Aorta (tissue), 5 donors: ENCODE measurements around the gene CLEC2L. TPM values are rescaled to one million over a fixed set of nuclear protein-coding genes. Genes with fewer than 3 reads are reported as not detected.

Source experiments
- ATAC-seq: fragments of 200-7000 bp; cut with Tn5 transposase; one replicate; pipeline ENCODE4 v1.9.1; 2022; ENCODE audit warnings: moderate library complexity; ENCODE audit not compliant: low FRiP score
- DNase-seq, 2 donors: peaks; one replicate each; pipeline ENCODE4 v3.0.0-alpha.2; 2020
- H3K27ac ChIP-seq, 2 donors: one replicate each; pipeline ENCODE4 v1.5.1; 2013; ENCODE audit warnings: low read length in 2 of 2, mild to moderate bottlenecking in 2 of 2, moderate library complexity in 2 of 2, control low read depth in 1 of 2, inconsistent platforms in 1 of 2, low read depth in 1 of 2
- H3K27me3 ChIP-seq, 2 donors: one replicate each; pipeline ENCODE4 v1.6.1; 2013; ENCODE audit warnings: control low read depth in 1 of 2, low read length in 1 of 2, mild to moderate bottlenecking in 1 of 2, moderate library complexity in 1 of 2; ENCODE audit not compliant: insufficient read depth in 2 of 2, control insufficient read depth in 1 of 2
- H3K36me3 ChIP-seq, 2 donors: one replicate each; pipeline ENCODE4 v1.6.1; 2013; ENCODE audit warnings: control low read depth in 1 of 2, low read length in 1 of 2, mild to moderate bottlenecking in 1 of 2; ENCODE audit not compliant: insufficient read depth in 2 of 2, control insufficient read depth in 1 of 2
- H3K4me1 ChIP-seq, 2 donors: one replicate each; pipeline ENCODE4 v1.6.1; 2013; ENCODE audit warnings: low read length in 2 of 2, control low read depth in 1 of 2, mild to moderate bottlenecking in 1 of 2, moderate library complexity in 1 of 2; ENCODE audit not compliant: insufficient read depth in 2 of 2, control insufficient read depth in 1 of 2
- H3K4me3 ChIP-seq, 2 donors: one replicate each; pipeline ENCODE4 v1.5.1; 2013; ENCODE audit warnings: low read length in 2 of 2, control low read depth in 1 of 2, mild to moderate bottlenecking in 1 of 2
- H3K9me3 ChIP-seq: one replicate; pipeline ENCODE4 v1.6.1; 2013; ENCODE audit warnings: mild to moderate bottlenecking, low read length; ENCODE audit not compliant: control insufficient read depth
- WGBS, 2 donors: extraction: QIAGEN DNeasy Blood & Tissue Kit; methylation state at CpG; one replicate each; pipeline ENCODE4 v1.1.7; 2013; 5-methylcytosine and 5-hydroxymethylcytosine counted together
- intact Hi-C, 2 donors: fragments of 100-400 bp; cut with DNase I; formaldehyde crosslinking; loops; one replicate each; pipeline versions ENCODE4 v1.14.2 to v1.15.0; 2022
- polyA plus RNA-seq, 2 donors: library from polyadenylated mRNA; stranded (reverse); fragments of 200-250 nt; gene quantifications; one replicate each; pipeline ENCODE4 v1.2.3, GENCODE V29; 2013
- total RNA-seq, 2 donors: library from RNA; stranded (reverse); fragmentation: NEBNext Ultra II Directional; extraction: Animal tissue kit (Norgen Biotek cat#: 25700); gene quantifications; one replicate each; pipeline ENCODE4 v1.2.1, GENCODE V29; 2021
- donor health status: healthy with polysubstance abuse.
- donor health status: Bipolar disorder and iron deficiency.
- donor health status: DM: no; HTN: no; CAD: no.
- donor health status: DM: no; HTN: no; CAD: no.
- donor health status: DM: yes; HTN: yes; CAD: no.

Gene CLEC2L
- total and polyA plus RNA-seq, 4 donors = not detected

DNA sequence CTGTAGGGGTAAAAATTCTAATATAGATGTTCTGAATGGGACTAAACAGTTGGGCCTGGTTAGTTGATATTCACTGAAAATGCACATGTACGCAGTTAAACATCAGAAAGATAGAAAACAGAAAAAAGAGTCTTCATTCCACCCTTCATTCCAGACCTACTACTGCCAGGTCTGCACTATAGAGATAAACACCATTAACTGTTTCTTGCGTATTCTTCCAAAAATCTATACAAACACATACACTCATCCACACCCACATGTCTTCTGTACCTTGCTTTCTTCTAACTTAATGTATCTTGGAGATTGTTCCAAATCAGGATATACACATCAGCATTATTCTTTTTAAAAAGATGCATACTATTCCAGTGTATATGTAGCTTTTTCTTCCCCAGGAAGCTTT is 13.9 kb upstream of the CLEC2L start:
- 97 to 98% methylated on average over 2 of the region's 2 CpGs for WGBS, 2 donors
- no peak overlapping the region for H3K27ac ChIP-seq
- no peak overlapping the region for H3K4me3 ChIP-seq
- H3K27me3 ChIP-seq = no peaks in the 10 kb centered on the region
- intact Hi-C loops = no loop called here
- H3K4me1 ChIP-seq = no peaks in the 10 kb centered on the region
- ATAC-seq (no peak), DNase-seq (no peak)
- no peaks in the 10 kb centered on the region for H3K9me3 ChIP-seq
- no peaks in the 10 kb centered on the region for H3K36me3 ChIP-seq

DNA sequence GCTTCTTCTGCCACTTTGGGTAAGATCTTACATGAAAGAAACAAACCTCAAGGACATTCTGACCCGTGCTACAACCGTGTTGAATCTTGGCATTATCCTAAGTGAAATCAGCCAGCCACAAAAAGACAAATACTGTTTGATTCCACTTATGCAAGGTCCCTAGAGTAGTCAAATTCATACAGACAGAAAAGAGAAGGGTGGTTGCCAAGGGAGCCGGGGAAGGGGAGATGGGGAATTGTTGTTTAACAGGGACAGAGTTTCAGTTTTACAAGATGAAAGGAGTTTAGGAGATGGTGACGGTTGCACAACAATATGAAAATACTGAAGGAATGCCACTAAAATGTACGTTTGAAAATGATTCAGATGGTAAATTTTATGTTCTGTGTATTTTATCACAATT is 12.2 kb upstream of the CLEC2L start:
- Histone ChIP-seq H3K4me3 (no peak overlapping the region), H3K27me3 (no peaks in the 10 kb centered on the region), H3K4me1 (no peaks in the 10 kb centered on the region), H3K36me3 (no peaks in the 10 kb centered on the region), H3K9me3 (no peaks in the 10 kb centered on the region), H3K27ac (no peak overlapping the region)
- no peak for ATAC-seq
- WGBS, 2 donors = 77 to 80% methylated on average over 5 of the region's 5 CpGs
- DNase-seq = no peak
- intact Hi-C loops = no loop called here

DNA sequence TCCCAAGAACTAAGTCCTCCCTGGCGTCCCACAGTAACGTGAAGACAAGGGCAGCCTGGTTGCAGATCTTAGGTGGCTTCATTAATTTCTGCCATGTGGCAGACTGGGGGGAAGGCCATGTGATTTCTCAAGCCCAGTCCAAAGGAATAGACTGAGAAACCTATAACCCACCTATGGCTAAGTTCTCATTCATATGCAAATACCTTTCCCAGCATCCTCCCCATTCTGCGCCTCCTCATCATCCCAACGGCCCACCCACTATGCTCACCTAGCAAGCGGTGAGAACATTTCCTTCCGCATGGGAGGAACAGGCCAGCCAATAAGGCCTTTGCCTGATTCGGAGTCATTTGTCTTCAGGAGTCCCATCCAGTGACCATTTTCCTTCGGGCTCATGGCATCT is 8.2 kb upstream of the CLEC2L start:
- Histone ChIP-seq H3K36me3 (no peaks in the 10 kb centered on the region), H3K9me3 (no peaks in the 10 kb centered on the region), H3K4me3 (no peak overlapping the region), H3K27ac (no peak overlapping the region), H3K4me1 (no peaks in the 10 kb centered on the region), H3K27me3 (no peaks in the 10 kb centered on the region)
- no peak for DNase-seq
- intact Hi-C loops = no loop called here
- 87 to 88% methylated on average over 8 of the region's 8 CpGs for WGBS, 2 donors
- no peak for ATAC-seq

DNA sequence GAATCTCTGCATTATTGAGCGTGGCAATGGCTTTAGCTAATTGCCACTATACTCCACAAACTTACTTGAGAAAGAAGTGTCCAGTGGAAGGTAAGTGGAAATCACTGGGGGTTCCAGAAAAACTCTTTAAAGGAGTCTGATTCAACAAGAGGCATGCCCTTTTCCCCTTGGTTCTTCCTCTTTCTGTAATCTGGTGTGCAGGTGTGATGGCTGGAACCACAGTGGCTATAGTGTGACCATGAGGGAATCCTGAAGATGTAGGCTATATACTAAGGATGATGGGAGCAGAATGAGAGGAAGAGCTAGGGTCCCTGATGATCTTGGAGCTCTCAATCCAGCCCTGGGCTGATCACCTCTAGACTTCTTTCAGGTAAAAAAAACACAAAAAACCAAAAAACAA is 2.0 kb upstream of the CLEC2L start:
- Histone ChIP-seq H3K36me3 (no peaks in the 10 kb centered on the region), H3K27ac (no peak overlapping the region), H3K4me3 (no peak overlapping the region), H3K9me3 (peaks cover 4% of the 10 kb centered on the region), H3K4me1 (no peaks in the 10 kb centered on the region), H3K27me3 (no peaks in the 10 kb centered on the region)
- WGBS, 2 donors = 96 to 100% methylated on average over 1 of the region's 1 CpG
- ATAC-seq (no peak), DNase-seq (no peak)
- intact Hi-C loops = no loop called here

DNA sequence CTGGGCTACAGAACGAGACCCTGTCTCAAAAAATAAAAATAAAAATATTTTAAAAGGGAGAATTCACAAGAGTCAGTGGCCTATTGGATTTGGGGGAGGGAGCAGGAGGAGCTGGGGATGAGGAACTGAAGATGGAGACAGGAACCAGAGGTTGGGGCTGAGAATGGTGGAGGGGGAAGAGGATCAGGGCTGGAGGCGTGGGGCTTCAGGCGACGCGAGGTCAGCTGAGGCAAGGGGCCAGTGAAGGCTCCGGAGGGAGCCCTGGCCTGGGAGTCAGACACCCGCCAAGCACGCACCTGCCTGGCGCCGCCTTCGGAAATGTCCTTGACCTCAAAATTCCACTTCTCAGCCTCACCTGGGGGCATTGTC is 671 bp upstream of the CLEC2L start:
- ATAC-seq = no peak
- H3K9me3 ChIP-seq = peaks cover 4% of the 10 kb centered on the region
- intact Hi-C loops = no loop called here
- no peak for DNase-seq
- no peaks in the 10 kb centered on the region for H3K4me1 ChIP-seq
- H3K36me3 ChIP-seq = no peaks in the 10 kb centered on the region
- 18 to 30% methylated on average over 11 of the region's 11 CpGs for WGBS, 2 donors
- no peak overlapping the region for H3K27ac ChIP-seq
- H3K4me3 ChIP-seq = no peak overlapping the region
- H3K27me3 ChIP-seq = no peaks in the 10 kb centered on the region

DNA sequence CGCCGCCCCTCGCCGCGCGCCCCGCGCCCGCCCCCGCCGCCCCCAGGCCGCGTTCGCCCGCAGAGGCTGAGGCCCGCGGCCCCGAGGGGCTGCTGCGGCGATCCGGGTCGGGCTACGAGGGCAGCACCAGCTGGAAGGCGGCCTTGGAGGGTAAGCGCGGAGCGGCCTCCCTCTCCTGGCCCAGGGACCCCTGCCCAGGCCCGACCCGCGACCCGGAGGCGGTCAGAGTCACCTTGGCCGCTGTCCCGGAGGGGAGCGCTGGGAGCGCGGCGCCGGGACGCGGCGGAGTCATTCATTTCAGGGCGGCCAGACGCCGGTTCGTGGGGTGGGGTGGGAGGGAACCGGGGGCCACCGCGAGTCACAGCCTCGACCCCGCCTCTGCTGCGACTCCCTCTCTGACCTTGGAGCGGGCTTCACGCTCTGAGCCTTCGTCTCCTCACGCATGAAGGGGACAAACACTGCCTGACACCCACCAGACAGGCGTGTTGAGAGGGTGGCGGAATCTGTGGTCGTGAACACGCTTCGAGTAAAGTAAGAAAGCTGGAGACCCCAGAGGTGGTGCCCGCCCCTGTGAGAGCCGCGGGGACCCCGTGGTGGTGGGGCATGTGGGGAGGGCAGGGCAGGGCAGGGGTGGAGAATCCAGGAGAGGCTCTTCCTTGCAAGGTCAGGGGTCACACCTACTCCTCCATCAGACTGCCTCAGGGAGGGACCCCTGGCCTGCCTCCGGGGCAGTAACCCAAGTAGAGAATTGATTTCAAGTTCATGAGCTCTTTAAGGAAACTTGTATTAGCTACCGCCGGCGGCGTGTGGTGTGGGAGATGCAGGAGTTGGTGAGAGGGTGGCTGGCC is 707 bp downstream of the CLEC2L start:
- Histone ChIP-seq H3K9me3 (peaks cover 4% of the 10 kb centered on the region), H3K4me1 (no peaks in the 10 kb centered on the region), H3K27me3 (no peaks in the 10 kb centered on the region), H3K27ac (no peak overlapping the region), H3K4me3 (no peak overlapping the region), H3K36me3 (no peaks in the 10 kb centered on the region)
- DNase-seq (no peak), ATAC-seq (no peak)
- 24 to 48% methylated on average over 34 to 70 of the region's 70 CpGs for WGBS, 2 donors
- intact Hi-C loops = no loop called here

DNA sequence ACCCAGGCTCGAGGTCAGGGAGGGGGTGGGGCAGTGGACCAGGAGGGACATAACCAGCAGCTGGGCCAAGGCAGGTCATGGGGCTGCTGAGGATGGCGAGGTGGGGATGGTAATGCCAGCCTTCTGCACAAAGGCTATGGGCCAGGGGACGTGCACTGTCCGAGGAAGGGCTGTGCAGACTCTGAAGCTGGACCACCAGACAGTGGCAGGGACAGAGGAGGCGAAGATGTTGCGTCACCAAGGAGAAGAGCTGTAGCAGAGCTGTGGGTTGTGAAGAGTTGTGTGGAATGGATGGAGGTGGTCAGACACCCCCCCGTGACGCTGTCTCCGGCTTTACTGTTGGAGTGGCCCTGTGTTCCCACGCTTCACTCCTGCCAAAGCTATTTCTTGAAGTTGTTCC is 1.8 kb downstream of the CLEC2L start:
- Histone ChIP-seq H3K36me3 (no peaks in the 10 kb centered on the region), H3K27ac (no peak overlapping the region), H3K9me3 (peaks cover 4% of the 10 kb centered on the region), H3K4me3 (no peak overlapping the region), H3K4me1 (no peaks in the 10 kb centered on the region), H3K27me3 (no peaks in the 10 kb centered on the region)
- DNase-seq (no peak), ATAC-seq (no peak)
- intact Hi-C loops = no loop called here
- 95% methylated on average over 10 of the region's 10 CpGs for WGBS, 2 donors

DNA sequence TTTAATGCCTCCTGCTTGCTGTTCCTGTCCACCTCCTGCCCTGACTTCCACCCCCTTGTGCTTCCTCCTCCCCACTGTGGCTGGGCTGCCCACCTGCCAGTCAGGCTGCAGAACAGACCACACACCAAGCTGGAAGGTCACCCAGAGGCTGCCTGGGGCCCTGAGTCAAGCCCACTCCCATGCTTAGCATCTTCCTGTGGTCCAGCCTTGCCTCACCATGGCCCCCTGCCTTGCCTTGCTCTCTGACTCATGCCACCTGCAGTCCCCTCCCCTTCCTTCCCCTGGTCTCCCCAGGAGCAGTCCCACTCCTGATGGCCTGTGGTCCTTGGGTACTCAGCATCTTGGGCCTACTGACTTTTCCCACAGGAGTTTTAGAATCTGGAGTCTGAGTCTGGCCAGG is 2.3 kb downstream of the CLEC2L start:
- intact Hi-C loops = no loop called here
- ATAC-seq (no peak), DNase-seq (no peak)
- peaks cover 4% of the 10 kb centered on the region for H3K9me3 ChIP-seq
- no peaks in the 10 kb centered on the region for H3K27me3 ChIP-seq
- H3K4me1 ChIP-seq = no peaks in the 10 kb centered on the region
- H3K4me3 ChIP-seq = no peak overlapping the region
- no peaks in the 10 kb centered on the region for H3K36me3 ChIP-seq
- no peak overlapping the region for H3K27ac ChIP-seq
